ENCODE measurements around the gene ASIC5.

ASIC5 gene

GRCh38 chr4:155820887-155821518 lies 45.1 kb downstream of the ASIC5 start:
- Histone ChIP-seq H2AFZ (ENCODE audit: low read depth, low read length, severe bottlenecking) (no peak overlapping the region), H3K4me3 (ENCODE audit: insufficient read depth, low read length, poor library complexity, severe bottlenecking) (no peak overlapping the region)
- no peak for TF ChIP-seq EZH2phosphoT487 (conservative IDR thresholded peaks at IDR 0.05; ENCODE audit: low read length)
- no peak for TF ChIP-seq CTCF (IDR thresholded peaks at IDR 0.05; ENCODE audit: insufficient read depth, low read length, poor library complexity, severe bottlenecking)

GRCh38 chr4:155819066-155819465 lies 47.0 kb downstream of the ASIC5 start:
- TF ChIP-seq CTCF (IDR thresholded peaks at IDR 0.05; ENCODE audit: insufficient read depth, low read length, poor library complexity, severe bottlenecking), result no peak
- TF ChIP-seq EZH2phosphoT487 (conservative IDR thresholded peaks at IDR 0.05; ENCODE audit: low read length), result no peak
- H3K9me3 ChIP-seq (ENCODE audit: insufficient read depth, low read length), result no peaks in the 10 kb centered on the region

More at GRCh38 chr4:155820887-155821518, 45.1 kb downstream of the ASIC5 start:
- H3K27me3 ChIP-seq (ENCODE audit: low read length), result no peaks in the 10 kb centered on the region
- no peaks in the 10 kb centered on the region for H3K79me2 ChIP-seq (ENCODE audit: insufficient read depth, low read length)
- H3K9me3 ChIP-seq (ENCODE audit: insufficient read depth, low read length), result no peaks in the 10 kb centered on the region
- H3K36me3 ChIP-seq (ENCODE audit: low read length), result no peaks in the 10 kb centered on the region
- H4K20me1 ChIP-seq (ENCODE audit: low read depth, low read length), result no peaks in the 10 kb centered on the region
- H3K27ac ChIP-seq (ENCODE audit: low read depth, low read length), result no peak overlapping the region
- H3K9me2 ChIP-seq (replicated peaks; ENCODE audit: insufficient read depth, low read length), result no peaks in the 10 kb centered on the region; the same call in 1 of the 2 replicates
- H3K4me2 ChIP-seq (ENCODE audit: low read depth, low read length, poor library complexity, severe bottlenecking), result no peak overlapping the region
- H3F3A ChIP-seq (ENCODE audit: insufficient read depth), result no peaks in the 10 kb centered on the region
- H3K9ac ChIP-seq (ENCODE audit: low read length), result no peak overlapping the region

GRCh38 chr4:155818639-155819038 lies 47.4 kb downstream of the ASIC5 start:
- Histone ChIP-seq H3K27ac (ENCODE audit: low read depth, low read length) (no peak overlapping the region), H3K79me2 (ENCODE audit: insufficient read depth, low read length) (no peaks in the 10 kb centered on the region), H3K4me3 (ENCODE audit: insufficient read depth, low read length, poor library complexity, severe bottlenecking) (no peak overlapping the region), H4K20me1 (ENCODE audit: low read depth, low read length) (no peaks in the 10 kb centered on the region), H3K36me3 (ENCODE audit: low read length) (no peaks in the 10 kb centered on the region), H3K9me2 (replicated peaks; ENCODE audit: insufficient read depth, low read length) (no peaks in the 10 kb centered on the region; the same call in 1 of the 2 replicates), H3K9me3 (ENCODE audit: insufficient read depth, low read length) (no peaks in the 10 kb centered on the region), H3F3A (ENCODE audit: insufficient read depth) (no peaks in the 10 kb centered on the region), H2AFZ (ENCODE audit: low read depth, low read length, severe bottlenecking) (no peak overlapping the region), H3K4me2 (ENCODE audit: low read depth, low read length, poor library complexity, severe bottlenecking) (no peak overlapping the region), H3K27me3 (ENCODE audit: low read length) (no peaks in the 10 kb centered on the region), H3K9ac (ENCODE audit: low read length) (no peak overlapping the region)
- TF ChIP-seq CTCF (IDR thresholded peaks at IDR 0.05; ENCODE audit: insufficient read depth, low read length, poor library complexity, severe bottlenecking) (no peak), EZH2phosphoT487 (conservative IDR thresholded peaks at IDR 0.05; ENCODE audit: low read length) (no peak)

More at GRCh38 chr4:155819066-155819465, 47.0 kb downstream of the ASIC5 start:
- H3F3A ChIP-seq (ENCODE audit: insufficient read depth), result no peaks in the 10 kb centered on the region
- H3K27ac ChIP-seq (ENCODE audit: low read depth, low read length), result no peak overlapping the region
- no peak overlapping the region for H3K4me3 ChIP-seq (ENCODE audit: insufficient read depth, low read length, poor library complexity, severe bottlenecking)
- no peak overlapping the region for H2AFZ ChIP-seq (ENCODE audit: low read depth, low read length, severe bottlenecking)
- no peaks in the 10 kb centered on the region for H3K79me2 ChIP-seq (ENCODE audit: insufficient read depth, low read length)
- no peaks in the 10 kb centered on the region for H3K36me3 ChIP-seq (ENCODE audit: low read length)
- no peak overlapping the region for H3K4me2 ChIP-seq (ENCODE audit: low read depth, low read length, poor library complexity, severe bottlenecking)
- H4K20me1 ChIP-seq (ENCODE audit: low read depth, low read length), result no peaks in the 10 kb centered on the region
- H3K9me2 ChIP-seq (replicated peaks; ENCODE audit: insufficient read depth, low read length), result no peaks in the 10 kb centered on the region; the same call in 1 of the 2 replicates
- no peaks in the 10 kb centered on the region for H3K27me3 ChIP-seq (ENCODE audit: low read length)
- no peak overlapping the region for H3K9ac ChIP-seq (ENCODE audit: low read length)

Data from SU-DHL-6 (cell line).